Ascending aorta (tissue), 2 donors: ENCODE data around the gene ARHGEF6. TPM values are rescaled to one million over a fixed set of nuclear protein-coding genes. Genes with fewer than 3 reads are reported as not detected.
A peak's percentile ranks its signal among the peaks of the same experiment; 100 is the strongest.

Experiments used
- DNase-seq, 2 donors: peaks; one replicate each; pipeline ENCODE4 v3.0.0-alpha.2; 2019; ENCODE audit warnings: low spot score in 2 of 2
- H3K27ac ChIP-seq, 2 donors: fragments of 200-600 bp; sonication (generic); one replicate each; pipeline ENCODE4 v1.5.1; 2016 to 2017; ENCODE audit warnings: mild to moderate bottlenecking in 1 of 2
- H3K27me3 ChIP-seq: fragments of 200-600 bp; sonication (generic); one replicate; pipeline ENCODE4 v1.5.1; 2017
- H3K36me3 ChIP-seq, 2 donors: fragments of 200-600 bp; sonication (generic); one replicate each; pipeline ENCODE4 v1.5.1; 2016
- H3K4me1 ChIP-seq, 2 donors: fragments of 200-600 bp; sonication (generic); one replicate each; pipeline ENCODE4 v1.5.1; 2016 to 2017; ENCODE audit warnings: mild to moderate bottlenecking in 1 of 2
- H3K4me3 ChIP-seq, 2 donors: fragments of 200-600 bp; sonication (generic); one replicate each; pipeline ENCODE4 v1.5.1; 2016 to 2017; ENCODE audit warnings: mild to moderate bottlenecking in 1 of 2
- H3K9me3 ChIP-seq, 2 donors: fragments of 200-600 bp; sonication (generic); one replicate each; pipeline ENCODE4 v1.5.1; 2016
- intact Hi-C: fragments of 100-400 bp; cut with DNase I; formaldehyde crosslinking; loops from one replicate; pipeline ENCODE4 v1.15.1; 2023
- total RNA-seq: library from RNA; depleted of rRNA; stranded (reverse); fragments of >200 nt; gene quantifications from one replicate; pipeline ENCODE4 v1.1.0, GENCODE V29; 2016
- TF ChIP-seq, protein P1 (sequence below), 3 experiments: fragments of 200-600 bp in 2 of 3; fragments of 450-650 bp in 1 of 3; sonication (generic) in 2 of 3; IDR thresholded peaks; one replicate each; pipeline ENCODE4 v1.5.1; 2016 to 2019; ENCODE audit warnings: antibody characterized with exemption in 3 of 3, mild to moderate bottlenecking in 1 of 3, moderate library complexity in 1 of 3

The ARHGEF6 gene
- total RNA-seq, 1 donor from 2014 or later = 17.6 TPM

DNA sequence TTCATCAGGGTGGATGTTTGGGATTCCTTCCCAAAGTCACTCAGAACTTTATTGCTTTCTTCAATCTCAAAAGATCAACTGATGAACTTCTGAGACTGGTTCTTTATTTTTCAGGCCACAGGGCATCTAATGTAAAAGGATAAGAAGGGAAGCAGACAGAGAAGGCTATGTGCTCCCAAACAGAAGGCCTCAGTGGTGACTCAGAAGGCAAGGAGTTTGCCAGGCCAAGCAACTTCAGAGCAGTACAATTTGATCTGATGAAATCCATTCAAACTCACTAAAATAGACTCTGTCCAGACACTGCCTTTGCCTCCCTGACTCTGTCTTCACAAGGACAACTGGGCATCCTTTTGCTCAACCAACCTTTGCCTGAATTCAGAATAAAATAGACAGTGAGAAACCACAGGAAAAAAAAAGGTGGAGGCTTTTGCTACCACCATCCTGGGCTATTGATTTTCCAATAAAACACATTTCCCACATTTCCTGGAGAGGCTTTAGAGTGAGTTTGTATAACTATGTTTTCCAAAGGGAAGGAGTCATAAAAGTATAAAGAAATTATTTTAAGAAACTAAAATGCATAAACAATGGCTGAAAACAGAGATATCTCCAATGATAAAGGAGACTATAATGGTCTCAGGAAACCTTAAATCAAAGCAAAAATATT lies 55.2 kb downstream of the ARHGEF6 start:
- no peaks in the 10 kb centered on the region for H3K36me3 ChIP-seq
- no peaks in the 10 kb centered on the region for H3K9me3 ChIP-seq
- peak in 1 of 2 donors; percentile 76 for DNase-seq
- peaks cover 0 to 3% of the 10 kb centered on the region in 2 donors for H3K4me1 ChIP-seq
- intact Hi-C loops = no loop called here
- TF ChIP-seq, protein P1, sequence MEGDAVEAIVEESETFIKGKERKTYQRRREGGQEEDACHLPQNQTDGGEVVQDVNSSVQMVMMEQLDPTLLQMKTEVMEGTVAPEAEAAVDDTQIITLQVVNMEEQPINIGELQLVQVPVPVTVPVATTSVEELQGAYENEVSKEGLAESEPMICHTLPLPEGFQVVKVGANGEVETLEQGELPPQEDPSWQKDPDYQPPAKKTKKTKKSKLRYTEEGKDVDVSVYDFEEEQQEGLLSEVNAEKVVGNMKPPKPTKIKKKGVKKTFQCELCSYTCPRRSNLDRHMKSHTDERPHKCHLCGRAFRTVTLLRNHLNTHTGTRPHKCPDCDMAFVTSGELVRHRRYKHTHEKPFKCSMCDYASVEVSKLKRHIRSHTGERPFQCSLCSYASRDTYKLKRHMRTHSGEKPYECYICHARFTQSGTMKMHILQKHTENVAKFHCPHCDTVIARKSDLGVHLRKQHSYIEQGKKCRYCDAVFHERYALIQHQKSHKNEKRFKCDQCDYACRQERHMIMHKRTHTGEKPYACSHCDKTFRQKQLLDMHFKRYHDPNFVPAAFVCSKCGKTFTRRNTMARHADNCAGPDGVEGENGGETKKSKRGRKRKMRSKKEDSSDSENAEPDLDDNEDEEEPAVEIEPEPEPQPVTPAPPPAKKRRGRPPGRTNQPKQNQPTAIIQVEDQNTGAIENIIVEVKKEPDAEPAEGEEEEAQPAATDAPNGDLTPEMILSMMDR (IDR thresholded peaks at IDR 0.05) = no peak
- no peak overlapping the region for H3K4me3 ChIP-seq
- no peaks in the 10 kb centered on the region for H3K27me3 ChIP-seq
- H3K27ac ChIP-seq = peak overlapping the region; percentile 50 to 66

DNA sequence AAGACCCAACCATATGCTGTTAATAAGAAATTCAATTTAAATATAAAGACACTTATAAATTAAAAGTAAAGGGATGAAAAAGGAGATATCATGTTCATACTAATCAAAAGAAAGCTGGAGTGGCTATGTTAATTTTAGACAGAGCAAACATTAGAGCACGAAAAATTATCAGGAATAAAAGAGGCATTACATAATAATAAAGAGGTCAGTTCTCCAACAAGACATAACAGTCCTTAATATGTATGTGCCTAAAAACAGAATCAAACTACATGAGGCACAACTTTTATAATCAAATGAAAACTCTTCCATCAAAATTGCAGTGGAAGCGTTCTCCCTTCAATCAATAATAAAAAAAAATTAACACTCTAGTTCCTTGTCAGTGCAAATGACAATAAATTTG lies 62.6 kb downstream of the ARHGEF6 start:
- no peaks in the 10 kb centered on the region for H3K36me3 ChIP-seq

DNA sequence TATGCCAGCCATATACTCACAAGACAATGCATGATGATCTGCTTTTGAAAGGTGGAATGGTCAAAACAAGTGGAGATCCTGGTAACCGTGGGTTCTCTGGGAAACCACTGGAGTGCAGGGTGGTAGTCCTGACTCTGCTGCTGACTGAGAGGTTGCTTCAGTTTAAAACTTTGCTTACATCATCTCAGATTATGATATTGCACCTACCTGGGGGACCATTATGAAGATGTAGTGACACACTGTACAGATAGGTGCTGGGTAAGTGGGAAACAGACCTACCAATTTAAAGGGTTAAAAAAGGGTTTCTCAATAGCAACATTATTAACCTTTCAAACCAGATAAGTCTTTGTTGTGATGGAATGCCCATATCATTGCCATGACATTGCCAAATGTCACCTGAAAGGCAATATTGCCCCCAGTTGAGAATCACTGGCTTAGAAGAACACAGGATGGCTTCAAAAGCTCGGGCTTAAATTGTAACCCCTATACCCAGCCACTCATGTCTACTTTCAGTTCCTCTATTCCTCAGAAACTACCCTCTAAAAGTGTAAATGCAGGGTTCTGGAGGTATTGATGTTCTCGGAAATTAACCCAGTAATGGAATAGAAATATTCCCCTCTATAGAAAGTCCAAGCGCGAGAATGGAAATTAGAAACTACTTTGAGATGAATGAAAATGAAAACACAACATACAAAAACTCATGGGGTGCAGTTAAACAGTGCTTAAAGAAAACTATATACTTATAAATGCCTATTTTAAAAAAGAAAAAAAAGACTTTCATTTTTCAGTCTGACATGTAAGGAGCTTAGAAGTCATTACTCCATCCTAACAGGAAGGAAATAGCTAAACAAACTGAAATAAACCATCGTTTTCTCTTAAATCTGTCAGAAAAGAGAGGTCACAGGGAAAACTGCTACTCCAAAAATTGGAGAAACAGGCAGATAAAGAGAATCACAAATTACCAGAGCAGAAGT lies 65.8 kb downstream of the ARHGEF6 start:
- no peaks in the 10 kb centered on the region for H3K27me3 ChIP-seq
- TF ChIP-seq, protein P1 (IDR thresholded peaks at IDR 0.05) = no peak
- no peak overlapping the region for H3K4me3 ChIP-seq
- H3K36me3 ChIP-seq = no peaks in the 10 kb centered on the region
- no peaks in the 10 kb centered on the region for H3K4me1 ChIP-seq
- H3K27ac ChIP-seq = no peak overlapping the region
- no peak for DNase-seq
- intact Hi-C loops = loop anchor here (5.0 kb wide), 2 partner anchors 52 to 167 kb away; partner anchors contain the start of gene RBMX
- H3K9me3 ChIP-seq = no peaks in the 10 kb centered on the region

More for the DNA sequence above, 62.6 kb downstream of the ARHGEF6 start:
- Histone ChIP-seq H3K27me3 (no peaks in the 10 kb centered on the region), H3K4me1 (no peaks in the 10 kb centered on the region), H3K9me3 (no peaks in the 10 kb centered on the region), H3K27ac (no peak overlapping the region), H3K4me3 (no peak overlapping the region)
- TF ChIP-seq, protein P1 (IDR thresholded peaks at IDR 0.05) = no peak
- DNase-seq = no peak
- intact Hi-C loops = no loop called here

DNA sequence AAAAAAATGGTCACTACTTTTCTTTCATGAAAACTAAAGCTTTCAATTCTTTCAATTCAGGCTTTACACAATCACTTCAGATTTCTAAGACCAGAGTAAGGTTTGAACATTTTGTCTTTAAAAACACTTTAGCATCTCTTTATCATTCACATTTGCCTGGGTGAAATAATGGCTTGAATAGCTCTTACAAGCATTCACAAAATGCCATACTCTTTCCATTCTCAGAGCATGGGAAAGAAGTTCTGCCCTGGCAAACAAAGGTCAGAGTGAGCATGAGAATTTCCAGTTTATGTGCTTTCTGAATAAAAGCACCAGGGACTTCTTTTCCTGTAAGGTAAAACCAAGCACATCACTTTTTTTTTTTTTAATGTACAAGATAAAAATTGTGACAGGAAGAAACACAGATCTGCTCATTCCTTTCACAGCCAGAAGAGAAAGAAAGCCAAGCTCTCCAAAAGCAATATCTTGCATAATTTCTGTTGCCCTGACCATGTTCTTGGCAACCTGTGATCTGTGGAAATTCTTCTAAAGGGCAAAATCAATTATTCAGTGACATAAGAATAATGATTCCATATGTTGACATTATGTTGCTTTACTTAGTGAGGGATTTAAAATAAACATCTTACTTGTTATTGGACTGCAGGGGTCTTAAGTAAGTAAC lies 68.0 kb downstream of the ARHGEF6 start:
- Histone ChIP-seq H3K27ac (no peak overlapping the region), H3K4me1 (no peaks in the 10 kb centered on the region), H3K36me3 (no peaks in the 10 kb centered on the region), H3K27me3 (no peaks in the 10 kb centered on the region), H3K9me3 (no peaks in the 10 kb centered on the region), H3K4me3 (no peak overlapping the region)
- intact Hi-C loops = loop anchor here (5.0 kb wide), 2 partner anchors 55 to 170 kb away; partner anchors contain the start of gene RBMX
- no peak for DNase-seq
- TF ChIP-seq, protein P1 (IDR thresholded peaks at IDR 0.05) = no peak

DNA sequence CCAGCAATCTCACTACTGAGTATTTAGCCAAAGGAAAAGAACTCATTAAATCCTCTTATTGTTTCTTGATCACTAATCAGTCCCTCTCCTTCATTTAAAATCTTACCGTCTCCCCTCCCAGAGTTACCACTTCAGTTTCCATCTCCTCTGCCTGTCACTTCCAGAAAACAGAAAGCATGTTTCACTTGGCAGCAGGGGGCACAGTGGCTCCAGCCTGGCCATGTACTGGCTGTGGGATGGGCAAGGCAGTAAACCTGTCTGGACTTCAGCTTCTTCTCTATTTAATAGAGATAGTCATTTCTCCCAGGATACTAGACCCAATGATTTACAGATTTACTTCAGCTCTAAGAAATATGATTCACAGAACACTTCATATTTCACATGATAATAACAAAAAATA lies 69.6 kb downstream of the ARHGEF6 start:
- no peak overlapping the region for H3K27ac ChIP-seq
- intact Hi-C loops = loop anchor here (2.0 to 5.0 kb wide), 3 partner anchors 56 to 214 kb away; partner anchors contain the start of gene RBMX
- TF ChIP-seq, protein P1 (IDR thresholded peaks at IDR 0.05) = peak in 2 of 3 experiments; percentile 36 to 55
- H3K4me3 ChIP-seq = no peak overlapping the region
- H3K9me3 ChIP-seq = no peaks in the 10 kb centered on the region
- no peaks in the 10 kb centered on the region for H3K36me3 ChIP-seq
- no peaks in the 10 kb centered on the region for H3K4me1 ChIP-seq
- DNase-seq = no peak
- no peaks in the 10 kb centered on the region for H3K27me3 ChIP-seq
